Hippocampal formation (tissue), 2 donors: ENCODE measurements around the gene BACH2.
"Not testable (repeated sequence)": the region's sequence is repeated elsewhere in the genome, so short reads cannot be mapped to it uniquely, and the experiment has no call there.

Experiments used
- DNase-seq, 2 donors: peaks; one replicate each; lab custom pipeline; 2025; lab: John Stamatoyannopoulos, UW

Gene BACH2

GRCh38 chr6:90212274-90212673, 84.4 kb downstream of the BACH2 start:
- no peak for DNase-seq

DNA sequence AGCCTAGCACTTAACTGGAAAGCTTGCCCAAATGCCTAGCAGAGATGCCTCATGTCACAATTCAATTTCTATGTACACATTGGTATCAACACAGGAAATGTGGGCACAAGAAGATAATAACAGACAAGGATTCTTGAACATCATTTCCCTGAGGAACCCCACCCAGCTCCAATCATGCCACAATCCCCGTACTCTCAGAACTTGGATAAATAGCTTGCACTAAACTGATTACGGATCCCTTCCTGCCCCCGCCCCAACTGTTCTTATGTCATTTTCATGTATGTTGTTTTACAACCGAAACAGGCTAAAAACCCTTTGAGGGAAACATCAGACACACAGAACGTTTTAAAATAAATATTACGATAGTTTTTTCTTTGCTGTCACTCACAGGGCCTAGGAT, 87.1 kb downstream of the BACH2 start:
- DNase-seq, result no peak

- not testable (repeated sequence) for DNase-seq
Observed at GRCh38 chr6:90208690-90209089, 88.0 kb downstream of the BACH2 start.

DNA sequence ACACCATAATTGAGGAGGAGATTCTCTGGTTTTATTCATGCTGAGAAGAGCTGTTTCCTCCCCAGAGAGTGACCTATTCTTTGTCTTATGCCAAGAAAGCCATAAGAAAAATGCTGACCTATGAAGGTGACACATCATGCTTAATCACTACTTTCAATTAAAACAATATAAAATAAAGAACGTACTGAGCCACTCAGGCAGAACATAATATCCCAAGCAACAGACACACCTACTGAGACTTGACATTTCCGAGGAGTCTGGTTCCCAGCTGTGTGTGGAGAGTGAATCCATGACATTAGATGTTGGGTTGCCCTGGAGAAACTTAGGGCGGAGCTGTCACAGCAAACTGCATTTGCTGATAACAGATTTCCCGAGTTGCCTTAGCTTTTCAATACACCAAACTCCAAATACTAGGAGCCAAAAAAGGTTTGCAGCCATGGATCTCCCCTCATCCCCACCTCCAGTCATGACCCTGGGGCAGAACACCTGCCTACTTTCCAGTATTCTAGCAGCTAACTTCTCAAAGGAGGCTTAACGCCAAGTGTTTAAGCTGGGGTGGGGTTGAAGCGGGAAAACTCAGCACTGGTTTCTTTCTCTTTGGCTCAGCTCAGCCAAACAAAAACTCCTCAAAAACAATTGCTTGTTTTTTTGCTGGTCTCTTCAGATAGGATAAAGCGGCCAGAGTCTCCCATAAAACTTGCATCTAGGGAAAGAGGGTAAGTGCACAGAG, 92.2 kb downstream of the BACH2 start:
- DNase-seq, result no peak

DNA sequence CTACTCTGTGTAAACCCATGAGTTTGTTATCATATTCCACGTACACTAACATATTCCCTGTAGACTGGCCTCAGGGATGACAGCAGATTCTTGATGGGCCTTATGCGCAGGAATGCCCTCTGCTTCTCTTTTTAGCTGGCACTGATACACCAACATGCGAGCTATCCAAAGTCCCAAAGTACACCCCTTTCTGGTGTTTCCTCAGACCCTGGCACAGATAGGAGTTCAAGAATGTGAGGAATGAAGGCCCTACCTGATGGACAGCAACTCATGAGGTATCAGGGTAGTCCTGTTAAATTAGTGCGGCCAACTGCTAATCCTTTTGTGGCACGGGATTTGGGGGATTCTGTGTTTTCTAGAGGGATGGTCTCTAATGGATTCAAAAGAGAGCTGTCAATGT, 93.0 kb downstream of the BACH2 start:
- no peak for DNase-seq

- no peak for DNase-seq
Observed at GRCh38 chr6:90202156-90202555, 94.5 kb downstream of the BACH2 start.

GRCh38 chr6:90199900-90200299, 96.7 kb downstream of the BACH2 start:
- no peak for DNase-seq

- no peak for DNase-seq
Observed at GRCh38 chr6:90198758-90199425, 97.8 kb downstream of the BACH2 start.

- no peak for DNase-seq
Observed at GRCh38 chr6:90197854-90198496, 98.7 kb downstream of the BACH2 start.

- no peak for DNase-seq
Observed at GRCh38 chr6:90195094-90195829, 101.4 kb downstream of the BACH2 start.

DNA sequence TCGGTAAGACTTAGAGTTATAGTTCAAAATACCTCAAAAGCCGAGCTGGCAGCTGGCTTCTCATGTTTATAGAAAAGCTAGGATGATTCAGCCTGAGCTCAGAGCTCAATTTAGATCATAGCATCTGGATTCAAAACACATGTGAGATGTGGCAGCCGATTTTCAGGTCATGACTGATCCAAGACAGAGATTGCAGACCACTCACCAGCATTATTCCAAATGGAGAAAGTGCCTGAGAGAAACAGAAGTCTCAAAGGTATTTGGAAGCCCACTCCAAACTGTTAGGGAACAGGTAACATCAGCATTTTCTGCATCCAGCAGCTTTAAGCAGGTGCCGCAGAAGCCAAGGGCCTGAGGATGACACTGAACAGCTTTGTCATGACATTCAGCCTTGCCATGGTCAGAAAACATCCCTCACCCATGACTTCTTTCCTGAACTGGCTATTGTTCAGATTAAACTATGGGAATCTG, 102.2 kb downstream of the BACH2 start:
- DNase-seq, result no peak

- DNase-seq, result no peak
Observed at GRCh38 chr6:90193359-90193758, 103.3 kb downstream of the BACH2 start.

GRCh38 chr6:90192857-90193256, 103.8 kb downstream of the BACH2 start:
- no peak for DNase-seq

- no peak for DNase-seq
Observed at GRCh38 chr6:90190752-90191395, 105.8 kb downstream of the BACH2 start.

- no peak for DNase-seq
Observed at GRCh38 chr6:90190131-90190530, 106.5 kb downstream of the BACH2 start.

DNA sequence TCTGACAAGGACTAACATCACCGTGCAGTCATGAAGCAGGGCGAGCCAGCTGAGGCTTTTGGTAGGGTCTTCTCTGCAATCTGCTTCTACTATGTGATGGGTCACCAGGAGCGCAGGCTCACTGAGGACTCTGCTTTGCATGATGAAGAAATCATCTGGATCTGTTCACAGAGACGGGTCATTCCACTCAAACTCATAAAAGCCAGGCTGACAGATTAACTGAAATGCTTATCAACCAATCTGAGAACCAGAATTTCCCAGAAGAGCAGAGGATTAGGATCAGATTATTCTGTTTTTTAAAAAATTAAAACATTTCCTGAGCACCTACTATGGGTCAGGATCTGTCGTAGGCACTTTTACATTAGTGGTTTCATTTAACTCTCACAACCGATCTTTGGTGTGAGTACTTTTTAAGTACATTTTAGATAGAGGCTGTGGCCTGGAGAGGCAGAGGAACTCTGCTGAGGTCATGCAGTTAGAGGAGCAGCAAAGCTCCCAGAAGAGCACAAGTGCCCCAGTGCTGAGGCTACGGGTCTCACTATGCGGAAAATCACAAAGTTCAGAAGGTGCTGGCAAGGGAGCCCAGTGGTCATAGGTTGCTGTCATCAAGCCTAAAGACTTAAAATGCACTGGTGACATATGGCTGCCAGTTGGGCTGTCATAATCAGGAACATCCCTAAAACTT, 109.1 kb downstream of the BACH2 start:
- no peak for DNase-seq

GRCh38 chr6:90186637-90187371, 109.8 kb downstream of the BACH2 start:
- DNase-seq, result no peak

DNA sequence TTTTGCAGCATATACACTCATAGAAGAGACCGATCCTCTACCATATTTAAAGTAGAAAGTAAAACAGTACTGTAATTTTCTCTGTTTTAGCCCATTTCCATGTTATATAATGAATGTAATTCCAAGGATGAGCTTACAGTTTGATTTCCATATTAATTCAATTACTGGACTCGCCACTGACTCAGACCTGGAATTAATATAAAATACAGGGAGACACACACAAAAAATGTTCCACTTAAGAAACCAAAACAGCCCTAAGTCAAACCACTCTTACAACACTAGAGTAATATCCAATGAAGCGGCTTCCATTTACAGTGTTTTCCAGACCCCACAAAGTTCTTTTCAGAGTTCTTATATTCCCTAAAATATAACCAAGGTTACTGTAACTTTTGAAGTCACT, 110.6 kb downstream of the BACH2 start:
- no peak for DNase-seq

DNA sequence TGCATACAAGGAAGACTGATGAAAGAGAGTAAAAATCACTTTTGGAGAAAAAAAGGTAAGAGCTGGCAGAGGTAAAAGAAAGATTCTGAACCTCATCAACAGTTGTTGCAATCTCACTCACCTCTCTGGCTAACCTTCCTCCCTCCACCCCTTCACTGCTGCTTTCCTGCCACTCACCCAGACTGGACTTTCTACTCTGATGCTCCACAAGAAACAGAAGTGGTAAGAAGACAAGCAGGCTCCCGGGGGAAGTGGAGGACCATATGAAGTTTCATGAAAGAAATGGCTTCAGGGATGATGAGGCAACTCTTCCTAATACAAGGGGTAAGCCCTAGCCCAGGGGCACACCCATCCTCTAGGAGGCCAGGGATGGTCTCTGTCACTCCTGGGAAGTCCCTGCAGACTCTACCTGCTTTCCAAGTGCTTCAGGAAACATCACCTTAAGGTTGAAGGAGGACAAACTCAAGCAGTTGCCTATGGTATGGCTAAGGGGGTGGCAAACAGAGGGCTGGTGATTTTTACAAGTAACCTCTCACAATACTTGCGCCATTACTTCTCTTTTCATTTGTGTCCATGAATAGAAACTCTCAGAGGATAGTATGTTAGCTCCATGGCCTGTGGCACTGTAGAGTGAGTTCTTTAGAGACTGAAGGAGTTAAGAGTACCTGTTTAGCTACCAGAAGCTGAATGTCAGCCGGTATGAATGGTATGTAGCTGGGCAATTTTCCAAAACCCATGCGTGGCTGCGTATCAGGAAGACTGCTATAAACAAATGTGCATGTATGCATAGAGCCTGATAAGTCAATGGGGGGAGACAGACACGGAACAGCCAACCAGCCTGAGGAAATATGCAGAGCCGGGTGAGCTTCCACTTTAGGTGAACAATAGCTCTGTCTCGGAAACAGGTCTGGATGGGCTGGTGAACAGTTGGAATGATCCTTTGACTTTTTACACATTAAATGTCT, 112.0 kb downstream of the BACH2 start:
- DNase-seq, result no peak
